ENCODE data around the gene CTPS1. TPM values are rescaled to one million over a fixed set of nuclear protein-coding genes. Genes with fewer than 3 reads are reported as not detected.

The CTPS1 gene
- total and polyA plus RNA-seq, 7 experiments from 2014 or later = 12.4 to 57.6 (median 17.0) TPM

- H3K9me3 Mint-ChIP-seq = no peaks in the 10 kb centered on the region
- ATAC-seq (no peak), DNase-seq (no peak)
- no peaks in the 10 kb centered on the region for H3K27me3 Mint-ChIP-seq
- H3K27ac Mint-ChIP-seq = peak overlapping the region in 1 of 9 donors; percentile 27
- H3K27ac ChIP-seq (ENCODE audit: low read depth, low read length) = no peak overlapping the region
- no peaks in the 10 kb centered on the region for H3K27me3 ChIP-seq (ENCODE audit: control insufficient read depth in 2 of 2, insufficient read depth in 2 of 2, low read length in 2 of 2)
- intact Hi-C loops (cut with micrococcal nuclease) = loop anchor here (2.0 to 5.0 kb wide), 5 partner anchors 170 to 1479 kb away; partner anchors contain the start of genes CAP1 (in 1 of the 2), PPCS (in 1 of the 2) and ZMYND12 (in 1 of the 2)
- CTCF ChIA-PET = no interaction called here
- H3K4me1 Mint-ChIP-seq = peaks cover 17 to 31% (median 23%) of the 10 kb centered on the region in 7 donors
- no peak overlapping the region for H3K4me3 ChIP-seq (ENCODE audit: low read length)
- H3K36me3 ChIP-seq (ENCODE audit: control insufficient read depth in 2 of 3, insufficient read depth in 3 of 3, low read length in 3 of 3) = no peaks in the 10 kb centered on the region
- H3K9me3 ChIP-seq (ENCODE audit: control insufficient read depth in 2 of 3, low read length in 3 of 3) = no peaks in the 10 kb centered on the region
- H3K4me1 ChIP-seq (ENCODE audit: control insufficient read depth in 2 of 2, insufficient read depth in 2 of 2, low read length in 2 of 2) = peaks cover 10 to 11% of the 10 kb centered on the region in 2 donors
- H3K36me3 Mint-ChIP-seq = peaks cover 0 to 10% (median 0%) of the 10 kb centered on the region in 5 donors
- POLR2A ChIA-PET = interaction anchor here (0.6 kb wide), 1 partner anchor 559 kb away, joined by 3 read pairs; no protein-coding TSS in a partner anchor
- peak overlapping the region in 2 of 10 donors; percentile 10 to 43 for H3K4me3 Mint-ChIP-seq
Measured at GRCh38 chr1:40977716-40978115, 1.8 kb upstream of the CTPS1 start.

GRCh38 chr1:40978886-40979240, 633 bp upstream of the CTPS1 start:
- H3K27ac ChIP-seq (ENCODE audit: low read depth, low read length) = peak overlapping the region; percentile 97
- Mint-ChIP-seq H3K27me3 (no peaks in the 10 kb centered on the region), H3K36me3 (peaks cover 0 to 14% (median 2%) of the 10 kb centered on the region in 5 donors), H3K27ac (peak overlapping the region in 8 of 9 donors; percentile 26 to 94 (median 83)), H3K4me1 (peaks cover 17 to 38% (median 26%) of the 10 kb centered on the region in 7 donors), H3K9me3 (no peaks in the 10 kb centered on the region), H3K4me3 (peak overlapping the region; percentile 66 to 91 (median 85))
- no peaks in the 10 kb centered on the region for H3K27me3 ChIP-seq (ENCODE audit: control insufficient read depth in 2 of 2, insufficient read depth in 2 of 2, low read length in 2 of 2)
- DNase-seq (peak in 3 of 9 donors; percentile 3 to 12 (median 8)), ATAC-seq (no peak)
- intact Hi-C loops (cut with micrococcal nuclease) = loop anchor here (1.0 to 5.0 kb wide), 9 partner anchors 24 to 1478 kb away; partner anchors contain the start of genes CITED4 (in 2 of the 2), NFYC (in 2 of the 2), CAP1 (in 1 of the 2) and PPCS (in 1 of the 2)
- CTCF ChIA-PET = no interaction called here
- H3K4me3 ChIP-seq (ENCODE audit: low read length) = peak overlapping the region; percentile 62
- POLR2A ChIA-PET = interaction anchor here (0.6 to 3.1 kb wide), 4 partner anchors 25 to 201 kb away, joined by 3 to 26 read pairs (median 8); partner anchors contain the start of gene CITED4
- H3K9me3 ChIP-seq (ENCODE audit: control insufficient read depth in 2 of 3, low read length in 3 of 3) = no peaks in the 10 kb centered on the region
- peaks cover 0 to 4% (median 0%) of the 10 kb centered on the region in 3 experiments for H3K36me3 ChIP-seq (ENCODE audit: control insufficient read depth in 2 of 3, insufficient read depth in 3 of 3, low read length in 3 of 3)
- H3K4me1 ChIP-seq (ENCODE audit: control insufficient read depth in 2 of 2, insufficient read depth in 2 of 2, low read length in 2 of 2) = peaks cover 10 to 11% of the 10 kb centered on the region in 2 donors

GRCh38 chr1:40980068-40980452, 564 bp downstream of the CTPS1 start:
- H3K27ac Mint-ChIP-seq = peak overlapping the region; percentile 84 to 97 (median 93)
- ATAC-seq (peak; percentile 43), DNase-seq (no peak)
- Histone ChIP-seq H3K27ac (ENCODE audit: low read depth, low read length) (peak overlapping the region; percentile 97), H3K27me3 (ENCODE audit: control insufficient read depth in 2 of 2, insufficient read depth in 2 of 2, low read length in 2 of 2) (no peaks in the 10 kb centered on the region), H3K9me3 (ENCODE audit: control insufficient read depth in 2 of 3, low read length in 3 of 3) (no peaks in the 10 kb centered on the region), H3K36me3 (ENCODE audit: control insufficient read depth in 2 of 3, insufficient read depth in 3 of 3, low read length in 3 of 3) (peaks cover 0 to 16% (median 7%) of the 10 kb centered on the region in 3 experiments), H3K4me3 (ENCODE audit: low read length) (peak overlapping the region; percentile 62), H3K4me1 (ENCODE audit: control insufficient read depth in 2 of 2, insufficient read depth in 2 of 2, low read length in 2 of 2) (peaks cover 10 to 11% of the 10 kb centered on the region in 2 donors)
- CTCF ChIA-PET = interaction anchor here (0.5 to 1.1 kb wide), 3 partner anchors 22 to 851 kb away, joined by 3 to 5 read pairs (median 4); no protein-coding TSS in a partner anchor
- no peaks in the 10 kb centered on the region for H3K27me3 Mint-ChIP-seq
- intact Hi-C loops (cut with micrococcal nuclease) = loop anchor here in 1 of 2 donors (2.0 kb wide), 1 partner anchor 23 kb away; no protein-coding TSS in a partner anchor
- no peaks in the 10 kb centered on the region for H3K9me3 Mint-ChIP-seq
- H3K4me3 Mint-ChIP-seq = peak overlapping the region; percentile 78 to 98 (median 92)
- H3K36me3 Mint-ChIP-seq = peaks cover 0 to 23% (median 6%) of the 10 kb centered on the region in 5 donors
- H3K4me1 Mint-ChIP-seq = peaks cover 17 to 44% (median 29%) of the 10 kb centered on the region in 7 donors
- POLR2A ChIA-PET = interaction anchor here (0.9 to 3.1 kb wide), 7 partner anchors 11 to 723 kb away, joined by 3 to 26 read pairs (median 6); partner anchors contain the start of genes CITED4 and NFYC

DNA sequence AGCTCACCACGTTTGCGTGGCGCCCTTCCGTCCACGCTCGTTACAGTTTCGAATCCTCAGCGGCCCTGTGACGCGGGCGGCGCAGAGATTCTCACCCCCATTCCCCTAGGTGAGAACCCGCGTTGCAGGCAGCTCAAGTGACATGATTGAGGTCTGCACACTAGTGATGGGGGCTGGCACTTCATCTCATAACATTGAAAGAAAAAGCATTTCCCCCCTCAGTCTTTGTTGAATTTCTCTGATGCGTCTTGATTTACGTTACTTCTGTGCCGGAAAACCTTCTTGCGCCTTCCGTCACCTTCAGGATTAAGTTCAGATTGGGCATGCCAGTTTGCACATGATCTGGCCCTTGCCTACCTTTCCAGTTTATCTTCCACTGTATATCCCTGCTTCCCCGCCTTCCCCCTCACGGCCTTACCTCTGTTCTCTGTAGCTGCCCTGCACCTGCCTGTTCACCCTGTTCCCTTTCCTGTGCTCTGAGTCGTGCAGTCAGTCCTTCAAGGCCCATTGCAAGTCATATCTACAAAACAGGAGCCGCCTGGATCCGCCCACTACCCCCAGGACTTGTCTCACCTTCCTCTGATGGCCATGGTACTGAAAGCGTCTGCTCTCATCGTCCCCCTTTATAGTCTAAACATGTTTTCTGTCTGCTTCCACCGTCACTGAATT, 1.1 kb downstream of the CTPS1 start:
- Histone ChIP-seq H3K27me3 (ENCODE audit: control insufficient read depth in 2 of 2, insufficient read depth in 2 of 2, low read length in 2 of 2) (no peaks in the 10 kb centered on the region), H3K36me3 (ENCODE audit: control insufficient read depth in 2 of 3, insufficient read depth in 3 of 3, low read length in 3 of 3) (peaks cover 0 to 21% (median 7%) of the 10 kb centered on the region in 3 experiments), H3K9me3 (ENCODE audit: control insufficient read depth in 2 of 3, low read length in 3 of 3) (no peaks in the 10 kb centered on the region), H3K4me3 (ENCODE audit: low read length) (peak overlapping the region; percentile 62), H3K4me1 (ENCODE audit: control insufficient read depth in 2 of 2, insufficient read depth in 2 of 2, low read length in 2 of 2) (peaks cover 10 to 11% of the 10 kb centered on the region in 2 donors), H3K27ac (ENCODE audit: low read depth, low read length) (peak overlapping the region; percentile 97)
- DNase-seq (peak in 8 of 9 donors; percentile 40 to 62 (median 54)), ATAC-seq (peak; percentile 44)
- peaks cover 1 to 26% (median 11%) of the 10 kb centered on the region in 5 donors for H3K36me3 Mint-ChIP-seq
- no peaks in the 10 kb centered on the region for H3K27me3 Mint-ChIP-seq
- intact Hi-C loops (cut with micrococcal nuclease) = loop anchor here in 1 of 2 donors (2.0 kb wide), 1 partner anchor 22 kb away; no protein-coding TSS in a partner anchor
- peak overlapping the region; percentile 84 to 97 (median 93) for H3K27ac Mint-ChIP-seq
- H3K9me3 Mint-ChIP-seq = no peaks in the 10 kb centered on the region
- H3K4me1 Mint-ChIP-seq = peaks cover 17 to 48% (median 29%) of the 10 kb centered on the region in 7 donors
- peak overlapping the region; percentile 78 to 98 (median 92) for H3K4me3 Mint-ChIP-seq
- ChIA-PET CTCF (interaction anchor here (0.5 to 1.1 kb wide), 3 partner anchors 21 to 852 kb away, joined by 3 to 5 read pairs (median 4); no protein-coding TSS in a partner anchor), POLR2A (interaction anchor here (1.2 to 3.1 kb wide), 6 partner anchors 11 to 289 kb away, joined by 3 to 26 read pairs (median 8); partner anchors contain the start of genes CITED4 and NFYC)

- no peak overlapping the region for H3K4me3 ChIP-seq (ENCODE audit: low read length)
- ATAC-seq (no peak), DNase-seq (no peak)
- H3K9me3 Mint-ChIP-seq = no peaks in the 10 kb centered on the region
- no peaks in the 10 kb centered on the region for H3K27me3 Mint-ChIP-seq
- H3K36me3 Mint-ChIP-seq = peaks cover 7 to 31% (median 19%) of the 10 kb centered on the region in 5 donors
- H3K4me1 ChIP-seq (ENCODE audit: control insufficient read depth in 2 of 2, insufficient read depth in 2 of 2, low read length in 2 of 2) = peaks cover 10 to 11% of the 10 kb centered on the region in 2 donors
- H3K27ac Mint-ChIP-seq = peak overlapping the region in 2 of 9 donors; percentile 44 to 93
- ChIA-PET POLR2A (interaction anchor here (0.6 kb wide), 1 partner anchor 679 kb away, joined by 3 read pairs; no protein-coding TSS in a partner anchor), CTCF (interaction anchor here (0.9 to 1.5 kb wide), 2 partner anchors 22 to 29 kb away, joined by 4 to 5 read pairs; no protein-coding TSS in a partner anchor)
- no peak overlapping the region for H3K27ac ChIP-seq (ENCODE audit: low read depth, low read length)
- no peaks in the 10 kb centered on the region for H3K9me3 ChIP-seq (ENCODE audit: control insufficient read depth in 2 of 3, low read length in 3 of 3)
- peaks cover 0 to 34% (median 10%) of the 10 kb centered on the region in 3 experiments for H3K36me3 ChIP-seq (ENCODE audit: control insufficient read depth in 2 of 3, insufficient read depth in 3 of 3, low read length in 3 of 3)
- intact Hi-C loops (cut with micrococcal nuclease) = loop anchor here in 1 of 2 donors (2.0 kb wide), 1 partner anchor 21 kb away; no protein-coding TSS in a partner anchor
- H3K4me3 Mint-ChIP-seq = peak overlapping the region in 8 of 10 donors; percentile 8 to 92 (median 36)
- no peaks in the 10 kb centered on the region for H3K27me3 ChIP-seq (ENCODE audit: control insufficient read depth in 2 of 2, insufficient read depth in 2 of 2, low read length in 2 of 2)
- H3K4me1 Mint-ChIP-seq = peaks cover 19 to 50% (median 29%) of the 10 kb centered on the region in 7 donors
Measured at GRCh38 chr1:40981691-40982448, 2.4 kb downstream of the CTPS1 start.
